ENCODE data around the gene SHROOM2.

- TF ChIP-seq POLR2A (IDR thresholded peaks at IDR 0.05) (no peak), POLR2AphosphoS5 (IDR thresholded peaks at IDR 0.05) (no peak)
- TF ChIP-seq, protein P1, sequence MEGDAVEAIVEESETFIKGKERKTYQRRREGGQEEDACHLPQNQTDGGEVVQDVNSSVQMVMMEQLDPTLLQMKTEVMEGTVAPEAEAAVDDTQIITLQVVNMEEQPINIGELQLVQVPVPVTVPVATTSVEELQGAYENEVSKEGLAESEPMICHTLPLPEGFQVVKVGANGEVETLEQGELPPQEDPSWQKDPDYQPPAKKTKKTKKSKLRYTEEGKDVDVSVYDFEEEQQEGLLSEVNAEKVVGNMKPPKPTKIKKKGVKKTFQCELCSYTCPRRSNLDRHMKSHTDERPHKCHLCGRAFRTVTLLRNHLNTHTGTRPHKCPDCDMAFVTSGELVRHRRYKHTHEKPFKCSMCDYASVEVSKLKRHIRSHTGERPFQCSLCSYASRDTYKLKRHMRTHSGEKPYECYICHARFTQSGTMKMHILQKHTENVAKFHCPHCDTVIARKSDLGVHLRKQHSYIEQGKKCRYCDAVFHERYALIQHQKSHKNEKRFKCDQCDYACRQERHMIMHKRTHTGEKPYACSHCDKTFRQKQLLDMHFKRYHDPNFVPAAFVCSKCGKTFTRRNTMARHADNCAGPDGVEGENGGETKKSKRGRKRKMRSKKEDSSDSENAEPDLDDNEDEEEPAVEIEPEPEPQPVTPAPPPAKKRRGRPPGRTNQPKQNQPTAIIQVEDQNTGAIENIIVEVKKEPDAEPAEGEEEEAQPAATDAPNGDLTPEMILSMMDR (IDR thresholded peaks at IDR 0.05): no peak
Observed at GRCh38 chrX:9786798-9787635, 788 bp downstream of the SHROOM2 start.
